ENCODE data around the gene GRK5. TPM values are rescaled to one million over a fixed set of nuclear protein-coding genes. Genes with fewer than 3 reads are reported as not detected.
A peak's percentile ranks its signal among the peaks of the same experiment; 100 is the strongest.

Gene GRK5
- total and polyA plus RNA-seq, 9 of the 15 experiments (the other 6 are each of a cell fraction or from before 2014, with no cell fraction given): 0.46 to 0.83 (median 0.67) TPM; not detected in 2

GRCh38 chr10:119473771-119474170 lies 266.4 kb downstream of the GRK5 start (continued):
- TF ChIP-seq ZNF431 (CRISPR knock-in tag; IDR thresholded peaks at IDR 0.05) (peak; percentile 97), SMAD3 (CRISPR knock-in tag; conservative IDR thresholded peaks at IDR 0.05) (no peak), GATA2 (CRISPR knock-in tag; IDR thresholded peaks at IDR 0.05) (no peak), PTTG1 (tag; IDR thresholded peaks at IDR 0.05; ENCODE audit: low read depth) (no peak), YBX1 (IDR thresholded peaks at IDR 0.05) (no peak), NCOA6 (IDR thresholded peaks at IDR 0.05) (no peak), ZNF589 (CRISPR knock-in tag; IDR thresholded peaks at IDR 0.05; ENCODE audit: low read depth) (no peak), ETS1 (conservative IDR thresholded peaks at IDR 0.05; ENCODE audit: control insufficient read depth, low read depth, low read length) (no peak)
- TF ChIP-seq, protein P1, sequence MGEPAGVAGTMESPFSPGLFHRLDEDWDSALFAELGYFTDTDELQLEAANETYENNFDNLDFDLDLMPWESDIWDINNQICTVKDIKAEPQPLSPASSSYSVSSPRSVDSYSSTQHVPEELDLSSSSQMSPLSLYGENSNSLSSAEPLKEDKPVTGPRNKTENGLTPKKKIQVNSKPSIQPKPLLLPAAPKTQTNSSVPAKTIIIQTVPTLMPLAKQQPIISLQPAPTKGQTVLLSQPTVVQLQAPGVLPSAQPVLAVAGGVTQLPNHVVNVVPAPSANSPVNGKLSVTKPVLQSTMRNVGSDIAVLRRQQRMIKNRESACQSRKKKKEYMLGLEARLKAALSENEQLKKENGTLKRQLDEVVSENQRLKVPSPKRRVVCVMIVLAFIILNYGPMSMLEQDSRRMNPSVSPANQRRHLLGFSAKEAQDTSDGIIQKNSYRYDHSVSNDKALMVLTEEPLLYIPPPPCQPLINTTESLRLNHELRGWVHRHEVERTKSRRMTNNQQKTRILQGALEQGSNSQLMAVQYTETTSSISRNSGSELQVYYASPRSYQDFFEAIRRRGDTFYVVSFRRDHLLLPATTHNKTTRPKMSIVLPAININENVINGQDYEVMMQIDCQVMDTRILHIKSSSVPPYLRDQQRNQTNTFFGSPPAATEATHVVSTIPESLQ (CRISPR knock-in tag; IDR thresholded peaks at IDR 0.05): no peak
- TF ChIP-seq, protein P2, sequence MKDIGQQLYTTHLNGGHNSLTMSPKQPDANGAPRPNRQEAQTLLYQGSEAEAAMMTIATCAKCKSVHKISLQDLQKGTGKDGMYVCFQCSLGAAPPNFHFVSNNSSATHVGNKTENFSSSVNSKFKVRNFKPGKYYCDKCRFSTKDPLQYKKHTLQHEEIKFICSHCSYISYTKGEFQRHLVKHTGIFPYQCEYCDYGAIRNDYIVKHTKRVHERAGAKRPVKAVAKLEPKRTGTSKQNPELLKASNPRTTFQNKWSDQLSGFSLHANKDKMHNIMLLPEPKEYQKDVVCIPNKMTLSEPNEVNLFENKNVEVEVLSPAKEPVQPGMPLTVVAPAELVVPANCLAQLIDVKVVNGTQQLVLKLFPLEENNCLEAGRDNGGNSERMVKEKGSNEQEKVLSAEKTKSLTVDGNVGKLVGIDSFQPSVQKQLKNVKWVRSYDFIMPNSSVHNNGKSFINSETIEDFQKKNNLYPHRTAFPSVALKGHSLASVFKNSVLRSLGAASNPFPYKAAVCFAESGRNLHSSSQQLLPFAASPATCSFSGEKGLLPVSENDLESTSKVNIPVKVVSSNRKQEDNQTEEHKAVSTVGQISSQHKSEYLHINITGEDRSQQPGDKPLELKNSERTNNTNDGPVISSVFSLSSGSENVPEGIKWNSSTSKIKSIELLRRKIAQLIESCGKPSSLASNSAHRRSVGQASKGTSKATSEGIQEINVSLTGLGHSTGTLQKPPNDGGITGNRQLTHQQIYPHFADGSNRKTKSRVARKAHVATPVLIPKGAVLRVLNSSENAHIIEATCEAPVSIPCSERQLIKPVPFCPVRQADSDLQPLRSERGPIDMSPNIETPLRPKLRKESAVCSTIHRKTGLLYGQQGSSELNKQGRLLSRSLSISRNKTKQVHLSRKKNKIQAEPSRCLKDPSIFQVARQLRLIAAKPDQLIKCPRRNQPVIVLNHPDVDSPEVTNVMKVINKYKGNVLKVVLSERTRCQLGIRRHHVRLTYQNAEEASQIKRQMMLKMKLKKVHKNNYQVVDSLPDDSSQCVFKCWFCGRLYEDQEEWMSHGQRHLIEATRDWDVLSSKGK (CRISPR knock-in tag; IDR thresholded peaks at IDR 0.05): no peak
- TF ChIP-seq, protein P3, sequence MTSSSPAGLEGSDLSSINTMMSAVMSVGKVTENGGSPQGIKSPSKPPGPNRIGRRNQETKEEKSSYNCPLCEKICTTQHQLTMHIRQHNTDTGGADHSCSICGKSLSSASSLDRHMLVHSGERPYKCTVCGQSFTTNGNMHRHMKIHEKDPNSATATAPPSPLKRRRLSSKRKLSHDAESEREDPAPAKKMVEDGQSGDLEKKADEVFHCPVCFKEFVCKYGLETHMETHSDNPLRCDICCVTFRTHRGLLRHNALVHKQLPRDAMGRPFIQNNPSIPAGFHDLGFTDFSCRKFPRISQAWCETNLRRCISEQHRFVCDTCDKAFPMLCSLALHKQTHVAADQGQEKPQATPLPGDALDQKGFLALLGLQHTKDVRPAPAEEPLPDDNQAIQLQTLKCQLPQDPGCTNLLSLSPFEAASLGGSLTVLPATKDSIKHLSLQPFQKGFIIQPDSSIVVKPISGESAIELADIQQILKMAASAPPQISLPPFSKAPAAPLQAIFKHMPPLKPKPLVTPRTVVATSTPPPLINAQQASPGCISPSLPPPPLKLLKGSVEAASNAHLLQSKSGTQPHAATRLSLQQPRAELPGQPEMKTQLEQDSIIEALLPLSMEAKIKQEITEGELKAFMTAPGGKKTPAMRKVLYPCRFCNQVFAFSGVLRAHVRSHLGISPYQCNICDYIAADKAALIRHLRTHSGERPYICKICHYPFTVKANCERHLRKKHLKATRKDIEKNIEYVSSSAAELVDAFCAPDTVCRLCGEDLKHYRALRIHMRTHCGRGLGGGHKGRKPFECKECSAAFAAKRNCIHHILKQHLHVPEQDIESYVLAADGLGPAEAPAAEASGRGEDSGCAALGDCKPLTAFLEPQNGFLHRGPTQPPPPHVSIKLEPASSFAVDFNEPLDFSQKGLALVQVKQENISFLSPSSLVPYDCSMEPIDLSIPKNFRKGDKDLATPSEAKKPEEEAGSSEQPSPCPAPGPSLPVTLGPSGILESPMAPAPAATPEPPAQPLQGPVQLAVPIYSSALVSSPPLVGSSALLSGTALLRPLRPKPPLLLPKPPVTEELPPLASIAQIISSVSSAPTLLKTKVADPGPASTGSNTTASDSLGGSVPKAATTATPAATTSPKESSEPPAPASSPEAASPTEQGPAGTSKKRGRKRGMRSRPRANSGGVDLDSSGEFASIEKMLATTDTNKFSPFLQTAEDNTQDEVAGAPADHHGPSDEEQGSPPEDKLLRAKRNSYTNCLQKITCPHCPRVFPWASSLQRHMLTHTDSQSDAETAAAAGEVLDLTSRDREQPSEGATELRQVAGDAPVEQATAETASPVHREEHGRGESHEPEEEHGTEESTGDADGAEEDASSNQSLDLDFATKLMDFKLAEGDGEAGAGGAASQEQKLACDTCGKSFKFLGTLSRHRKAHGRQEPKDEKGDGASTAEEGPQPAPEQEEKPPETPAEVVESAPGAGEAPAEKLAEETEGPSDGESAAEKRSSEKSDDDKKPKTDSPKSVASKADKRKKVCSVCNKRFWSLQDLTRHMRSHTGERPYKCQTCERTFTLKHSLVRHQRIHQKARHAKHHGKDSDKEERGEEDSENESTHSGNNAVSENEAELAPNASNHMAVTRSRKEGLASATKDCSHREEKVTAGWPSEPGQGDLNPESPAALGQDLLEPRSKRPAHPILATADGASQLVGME (CRISPR knock-in tag; IDR thresholded peaks at IDR 0.05): no peak

All from K562 (cell line).